Liver (tissue), 9 donors: ENCODE results near the gene SEPTIN10. TPM values are rescaled to one million over a fixed set of nuclear protein-coding genes. Genes with fewer than 3 reads are reported as not detected.

Experiments
- DNase-seq: peaks from one replicate; pipeline ENCODE4 v3.0.0-alpha.2; 2017; ENCODE audit warnings: low spot score
- H3K27ac ChIP-seq, 2 donors: one replicate each; pipeline ENCODE4 v1.7.0; 2013; ENCODE audit warnings: inconsistent platforms in 2 of 2, low read length in 2 of 2, control low read depth in 1 of 2, low read depth in 1 of 2, mild to moderate bottlenecking in 1 of 2
- H3K27me3 ChIP-seq, 4 donors: one replicate each; pipeline versions ENCODE4 v1.6.1 to v1.7.0; 2013; ENCODE audit warnings: low read length in 3 of 4, inconsistent platforms in 1 of 4, mild to moderate bottlenecking in 1 of 4, moderate library complexity in 1 of 4; ENCODE audit not compliant: control insufficient read depth in 4 of 4, insufficient read depth in 4 of 4
- H3K36me3 ChIP-seq, 4 donors: one replicate each; pipeline versions ENCODE4 v1.6.1 to v1.7.0; 2013; ENCODE audit warnings: low read length in 3 of 4, mild to moderate bottlenecking in 3 of 4, low read depth in 1 of 4, moderate library complexity in 1 of 4; ENCODE audit not compliant: control insufficient read depth in 4 of 4, insufficient read depth in 3 of 4
- H3K4me1 ChIP-seq, 4 donors: one replicate each; pipeline versions ENCODE4 v1.6.1 to v1.7.0; 2013; ENCODE audit warnings: low read length in 3 of 4, mild to moderate bottlenecking in 3 of 4, moderate library complexity in 1 of 4; ENCODE audit not compliant: control insufficient read depth in 4 of 4, insufficient read depth in 4 of 4
- H3K4me3 ChIP-seq, 3 donors: one replicate each; pipeline versions ENCODE4 v1.6.1 to v1.7.0; 2013; ENCODE audit warnings: low read length in 3 of 3, control low read depth in 1 of 3, low read depth in 1 of 3, mild to moderate bottlenecking in 1 of 3
- H3K9ac ChIP-seq, 2 donors: one replicate each; pipeline ENCODE4 v1.7.0; 2013; ENCODE audit warnings: low read length in 2 of 2, mild to moderate bottlenecking in 2 of 2, moderate library complexity in 2 of 2, control low read depth in 1 of 2, low read depth in 1 of 2
- H3K9me3 ChIP-seq, 4 donors: one replicate each; pipeline versions ENCODE4 v1.6.1 to v1.7.0; 2013; ENCODE audit warnings: low read length in 3 of 4; ENCODE audit not compliant: control insufficient read depth in 4 of 4
- EGR1 ChIP-seq, 2 donors: IDR thresholded peaks; 2 replicates each; pipeline ENCODE4 v1.6.1; 2016 to 2018; ENCODE audit warnings: antibody characterized with exemption in 2 of 2, low read depth in 2 of 2
- FOXA1 ChIP-seq: IDR thresholded peaks from 2 replicates; pipeline ENCODE4 v1.6.1; 2016; ENCODE audit warnings: antibody characterized with exemption
- FOXA2 ChIP-seq: IDR thresholded peaks from 2 replicates; pipeline ENCODE4 v1.6.1; 2016; ENCODE audit warnings: antibody characterized with exemption
- GABPA ChIP-seq, 2 donors: IDR thresholded peaks in 1 of 2; conservative IDR thresholded peaks in 1 of 2; 2 replicates each; pipeline ENCODE4 v1.6.1; 2016; ENCODE audit warnings: antibody characterized with exemption in 2 of 2, mild to moderate bottlenecking in 1 of 2, moderate library complexity in 1 of 2
- HNF4A ChIP-seq, 2 donors: conservative IDR thresholded peaks; 2 replicates each; pipeline ENCODE4 v1.6.1; 2016; ENCODE audit warnings: antibody characterized with exemption in 2 of 2, mild to moderate bottlenecking in 2 of 2
- HNF4G ChIP-seq: IDR thresholded peaks from 2 replicates; pipeline ENCODE4 v1.6.1; 2016; ENCODE audit warnings: antibody characterized with exemption
- JUND ChIP-seq, 2 donors: IDR thresholded peaks; 2 replicates each; pipeline ENCODE4 v1.6.1; 2016; ENCODE audit warnings: antibody characterized with exemption in 2 of 2
- NR2F2 ChIP-seq: IDR thresholded peaks from 2 replicates; pipeline ENCODE4 v1.6.1; 2016; ENCODE audit warnings: antibody characterized with exemption
- RAD21 ChIP-seq, 2 donors: IDR thresholded peaks; 2 replicates each; pipeline ENCODE4 v1.6.1; 2016; ENCODE audit warnings: antibody characterized with exemption in 2 of 2, mild to moderate bottlenecking in 2 of 2
- RXRA ChIP-seq, 2 donors: IDR thresholded peaks; 2 replicates each; pipeline ENCODE4 v1.6.1; 2017 to 2018; ENCODE audit warnings: antibody characterized with exemption in 2 of 2, mild to moderate bottlenecking in 1 of 2
- TAF1 ChIP-seq: conservative IDR thresholded peaks from 2 replicates; pipeline ENCODE4 v1.6.1; 2016; ENCODE audit warnings: antibody characterized with exemption, mild to moderate bottlenecking
- YY1 ChIP-seq: IDR thresholded peaks from 2 replicates; pipeline ENCODE4 v1.6.1; 2016; ENCODE audit warnings: antibody characterized with exemption, mild to moderate bottlenecking
- WGBS: extraction: QIAGEN DNeasy Blood & Tissue Kit; methylation state at CpG from one replicate; pipeline ENCODE4 v1.1.7; 2013; 5-methylcytosine and 5-hydroxymethylcytosine counted together
- polyA plus RNA-seq, 2 donors: library from polyadenylated mRNA; stranded (reverse) in 1 of 2; unstranded in 1 of 2; fragments of 200-250 nt in 1 of 2; fragments of >200 nt in 1 of 2; fragmentation: Nextera tagmentation in 1 of 2; extraction: Ambion mirVana in 1 of 2; gene quantifications; one replicate each; pipeline versions ENCODE4 v1.2.1 to v1.2.3, GENCODE V29; 2013 to 2015
- total RNA-seq, 2 donors: library from RNA; depleted of rRNA; stranded (reverse); fragments of >200 nt; gene quantifications; one replicate each; pipeline ENCODE4 v1.2.3, GENCODE V29; 2014
- TF ChIP-seq, protein P1 (sequence below): fragments of 150-350 bp; IDR thresholded peaks from 2 replicates; pipeline ENCODE4 v1.5.1; 2017; ENCODE audit warnings: improper control_type of control experiment, low read depth, low read length; ENCODE audit not compliant: missing input control
- TF ChIP-seq, protein P2 (sequence below): IDR thresholded peaks from 2 replicates; pipeline ENCODE4 v1.6.1; 2016; ENCODE audit warnings: antibody characterized with exemption
- TF ChIP-seq, protein P3 (sequence below): IDR thresholded peaks from 2 replicates; pipeline ENCODE4 v1.6.1; 2016; ENCODE audit warnings: antibody characterized with exemption, mild to moderate bottlenecking
- TF ChIP-seq, protein P4 (sequence below): IDR thresholded peaks from 2 replicates; pipeline ENCODE4 v1.6.1; 2016; ENCODE audit warnings: antibody characterized with exemption
- TF ChIP-seq, protein P5 (sequence below): IDR thresholded peaks from 2 replicates; pipeline ENCODE4 v1.6.1; 2016; ENCODE audit warnings: antibody characterized with exemption
- donor health status: healthy.
- donor health status: healthy.
- donor health status: healthy.
- donor health status: healthy.
- donor health status: healthy.

Gene SEPTIN10
- total and polyA plus RNA-seq, 4 donors = 19.6 to 35.9 (median 20.1) TPM

DNA sequence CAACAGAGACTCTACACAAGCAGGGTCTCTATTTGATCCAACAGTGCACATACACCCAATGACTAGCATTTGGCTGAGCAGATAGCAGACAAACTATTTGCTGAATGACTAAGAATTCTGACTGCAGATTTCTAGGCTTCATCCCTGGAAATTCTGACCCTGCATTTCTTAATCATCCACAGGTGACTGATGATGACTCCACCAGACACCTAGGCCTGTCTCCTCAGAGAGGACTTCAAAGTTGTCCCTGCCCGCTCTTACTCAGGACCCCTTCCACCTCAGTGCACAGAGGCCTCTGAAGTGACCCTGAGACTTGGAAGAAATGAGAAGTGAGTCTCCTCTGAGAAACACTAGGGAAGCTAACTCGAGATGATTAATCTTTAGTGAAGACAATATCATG lies 51.3 kb downstream of the SEPTIN10 start:
- H3K27ac ChIP-seq = no peak overlapping the region
- H3K4me1 ChIP-seq = peaks cover 0 to 10% (median 3%) of the 10 kb centered on the region in 4 donors
- H3K4me3 ChIP-seq = no peak overlapping the region
- DNase-seq = no peak
- TF ChIP-seq RAD21 (IDR thresholded peaks at IDR 0.05) = no peak
- no peak for TF ChIP-seq HNF4A (conservative IDR thresholded peaks at IDR 0.05)
- TF ChIP-seq, protein P1, sequence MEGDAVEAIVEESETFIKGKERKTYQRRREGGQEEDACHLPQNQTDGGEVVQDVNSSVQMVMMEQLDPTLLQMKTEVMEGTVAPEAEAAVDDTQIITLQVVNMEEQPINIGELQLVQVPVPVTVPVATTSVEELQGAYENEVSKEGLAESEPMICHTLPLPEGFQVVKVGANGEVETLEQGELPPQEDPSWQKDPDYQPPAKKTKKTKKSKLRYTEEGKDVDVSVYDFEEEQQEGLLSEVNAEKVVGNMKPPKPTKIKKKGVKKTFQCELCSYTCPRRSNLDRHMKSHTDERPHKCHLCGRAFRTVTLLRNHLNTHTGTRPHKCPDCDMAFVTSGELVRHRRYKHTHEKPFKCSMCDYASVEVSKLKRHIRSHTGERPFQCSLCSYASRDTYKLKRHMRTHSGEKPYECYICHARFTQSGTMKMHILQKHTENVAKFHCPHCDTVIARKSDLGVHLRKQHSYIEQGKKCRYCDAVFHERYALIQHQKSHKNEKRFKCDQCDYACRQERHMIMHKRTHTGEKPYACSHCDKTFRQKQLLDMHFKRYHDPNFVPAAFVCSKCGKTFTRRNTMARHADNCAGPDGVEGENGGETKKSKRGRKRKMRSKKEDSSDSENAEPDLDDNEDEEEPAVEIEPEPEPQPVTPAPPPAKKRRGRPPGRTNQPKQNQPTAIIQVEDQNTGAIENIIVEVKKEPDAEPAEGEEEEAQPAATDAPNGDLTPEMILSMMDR = no peak
- no peak for TF ChIP-seq TAF1
- no peak for TF ChIP-seq YY1
- TF ChIP-seq RXRA (IDR thresholded peaks at IDR 0.05) = no peak
- no peaks in the 10 kb centered on the region for H3K27me3 ChIP-seq
- H3K36me3 ChIP-seq = peaks cover 5 to 22% (median 7%) of the 10 kb centered on the region in 4 donors
- WGBS = 98% methylated on average over 2 of the region's 2 CpGs
- no peaks in the 10 kb centered on the region for H3K9me3 ChIP-seq
- no peak overlapping the region for H3K9ac ChIP-seq

DNA sequence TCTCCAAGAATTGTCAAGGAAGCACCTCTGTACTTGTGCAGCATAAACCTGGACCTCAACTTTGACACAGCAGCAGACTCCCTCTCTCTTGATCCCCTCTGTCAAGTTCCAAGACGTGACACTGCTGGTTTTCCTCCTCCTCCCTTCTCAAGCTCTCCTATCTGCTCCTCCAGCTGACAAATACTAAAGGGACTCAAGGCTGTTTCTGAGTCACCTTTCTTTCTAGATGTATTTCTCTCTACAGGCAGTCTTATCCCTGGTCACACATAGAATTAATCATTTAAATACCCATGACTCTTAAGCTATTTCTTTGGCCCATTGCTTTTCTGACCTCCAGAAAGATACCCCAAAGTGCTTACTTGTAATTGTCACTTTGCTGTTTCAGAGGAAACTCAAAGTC lies 53.5 kb downstream of the SEPTIN10 start:
- WGBS = 86% methylated on average over 1 of the region's 1 CpG
- Histone ChIP-seq H3K9me3 (no peaks in the 10 kb centered on the region), H3K4me3 (no peak overlapping the region), H3K4me1 (peaks cover 0 to 12% (median 3%) of the 10 kb centered on the region in 4 donors), H3K36me3 (peaks cover 0 to 11% (median 1%) of the 10 kb centered on the region in 4 donors), H3K27me3 (no peaks in the 10 kb centered on the region), H3K27ac (no peak overlapping the region), H3K9ac (no peak overlapping the region)
- TF ChIP-seq NR2F2 (no peak), FOXA1 (no peak), FOXA2 (no peak), HNF4A (conservative IDR thresholded peaks at IDR 0.05) (no peak), YY1 (no peak), EGR1 (IDR thresholded peaks at IDR 0.05; ENCODE audit: low read depth in 2 of 2) (no peak), GABPA (IDR thresholded peaks at IDR 0.05 in 1 of 2, conservative IDR thresholded peaks at IDR 0.05 in 1 of 2) (no peak), JUND (IDR thresholded peaks at IDR 0.05) (no peak), HNF4G (no peak)
- TF ChIP-seq, protein P2, sequence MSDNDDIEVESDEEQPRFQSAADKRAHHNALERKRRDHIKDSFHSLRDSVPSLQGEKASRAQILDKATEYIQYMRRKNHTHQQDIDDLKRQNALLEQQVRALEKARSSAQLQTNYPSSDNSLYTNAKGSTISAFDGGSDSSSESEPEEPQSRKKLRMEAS = no peak
- TF ChIP-seq, protein P3, sequence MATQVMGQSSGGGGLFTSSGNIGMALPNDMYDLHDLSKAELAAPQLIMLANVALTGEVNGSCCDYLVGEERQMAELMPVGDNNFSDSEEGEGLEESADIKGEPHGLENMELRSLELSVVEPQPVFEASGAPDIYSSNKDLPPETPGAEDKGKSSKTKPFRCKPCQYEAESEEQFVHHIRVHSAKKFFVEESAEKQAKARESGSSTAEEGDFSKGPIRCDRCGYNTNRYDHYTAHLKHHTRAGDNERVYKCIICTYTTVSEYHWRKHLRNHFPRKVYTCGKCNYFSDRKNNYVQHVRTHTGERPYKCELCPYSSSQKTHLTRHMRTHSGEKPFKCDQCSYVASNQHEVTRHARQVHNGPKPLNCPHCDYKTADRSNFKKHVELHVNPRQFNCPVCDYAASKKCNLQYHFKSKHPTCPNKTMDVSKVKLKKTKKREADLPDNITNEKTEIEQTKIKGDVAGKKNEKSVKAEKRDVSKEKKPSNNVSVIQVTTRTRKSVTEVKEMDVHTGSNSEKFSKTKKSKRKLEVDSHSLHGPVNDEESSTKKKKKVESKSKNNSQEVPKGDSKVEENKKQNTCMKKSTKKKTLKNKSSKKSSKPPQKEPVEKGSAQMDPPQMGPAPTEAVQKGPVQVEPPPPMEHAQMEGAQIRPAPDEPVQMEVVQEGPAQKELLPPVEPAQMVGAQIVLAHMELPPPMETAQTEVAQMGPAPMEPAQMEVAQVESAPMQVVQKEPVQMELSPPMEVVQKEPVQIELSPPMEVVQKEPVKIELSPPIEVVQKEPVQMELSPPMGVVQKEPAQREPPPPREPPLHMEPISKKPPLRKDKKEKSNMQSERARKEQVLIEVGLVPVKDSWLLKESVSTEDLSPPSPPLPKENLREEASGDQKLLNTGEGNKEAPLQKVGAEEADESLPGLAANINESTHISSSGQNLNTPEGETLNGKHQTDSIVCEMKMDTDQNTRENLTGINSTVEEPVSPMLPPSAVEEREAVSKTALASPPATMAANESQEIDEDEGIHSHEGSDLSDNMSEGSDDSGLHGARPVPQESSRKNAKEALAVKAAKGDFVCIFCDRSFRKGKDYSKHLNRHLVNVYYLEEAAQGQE = no peak
- TF ChIP-seq, protein P4, sequence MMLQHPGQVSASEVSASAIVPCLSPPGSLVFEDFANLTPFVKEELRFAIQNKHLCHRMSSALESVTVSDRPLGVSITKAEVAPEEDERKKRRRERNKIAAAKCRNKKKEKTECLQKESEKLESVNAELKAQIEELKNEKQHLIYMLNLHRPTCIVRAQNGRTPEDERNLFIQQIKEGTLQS = no peak
- TF ChIP-seq, protein P5, sequence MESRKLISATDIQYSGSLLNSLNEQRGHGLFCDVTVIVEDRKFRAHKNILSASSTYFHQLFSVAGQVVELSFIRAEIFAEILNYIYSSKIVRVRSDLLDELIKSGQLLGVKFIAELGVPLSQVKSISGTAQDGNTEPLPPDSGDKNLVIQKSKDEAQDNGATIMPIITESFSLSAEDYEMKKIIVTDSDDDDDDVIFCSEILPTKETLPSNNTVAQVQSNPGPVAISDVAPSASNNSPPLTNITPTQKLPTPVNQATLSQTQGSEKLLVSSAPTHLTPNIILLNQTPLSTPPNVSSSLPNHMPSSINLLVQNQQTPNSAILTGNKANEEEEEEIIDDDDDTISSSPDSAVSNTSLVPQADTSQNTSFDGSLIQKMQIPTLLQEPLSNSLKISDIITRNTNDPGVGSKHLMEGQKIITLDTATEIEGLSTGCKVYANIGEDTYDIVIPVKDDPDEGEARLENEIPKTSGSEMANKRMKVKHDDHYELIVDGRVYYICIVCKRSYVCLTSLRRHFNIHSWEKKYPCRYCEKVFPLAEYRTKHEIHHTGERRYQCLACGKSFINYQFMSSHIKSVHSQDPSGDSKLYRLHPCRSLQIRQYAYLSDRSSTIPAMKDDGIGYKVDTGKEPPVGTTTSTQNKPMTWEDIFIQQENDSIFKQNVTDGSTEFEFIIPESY = no peak
- no peak for DNase-seq
